PC-9 (cell line): ENCODE data around the gene WDFY3. TPM values are rescaled to one million over a fixed set of nuclear protein-coding genes. Genes with fewer than 3 reads are reported as not detected.

Experiments used
- BruUV-seq: library from RNA; stranded (reverse); fragments of 400-500 nt; replicated peaks from 2 replicates; lab custom pipeline; 2021; lab: Mats Ljungman, UMichigan
- CTCF ChIA-PET: fragments of 300-600 bp; sonication (Branson Sonifier 250); formaldehyde crosslinking; loops from one replicate; lab custom pipeline; 2022; ENCODE audit warnings: antibody characterized with exemption; lab: Charles Lee
- POLR2A ChIA-PET: fragments of 300-600 bp; sonication (Branson Sonifier 250); formaldehyde crosslinking; loops from one replicate; lab custom pipeline; 2022; ENCODE audit warnings: antibody characterized with exemption; ENCODE audit not compliant: unreplicated experiment; lab: Charles Lee
- DNase-seq, 2 experiments: peaks; one replicate each; pipeline versions ENCODE4 v3.0.0 to v3.0.0-alpha.2; 2015 to 2022; ENCODE audit warnings: mixed read lengths in 1 of 2
- H2AFZ ChIP-seq: fragments of 200-600 bp; sonication (generic); 2 replicates; pipeline ENCODE4 v1.8.1; 2017; ENCODE audit warnings: antibody characterized with exemption
- H3F3A ChIP-seq: fragments of 200-600 bp; sonication (generic); 2 replicates; pipeline ENCODE4 v1.8.1; 2017; ENCODE audit warnings: antibody characterized with exemption, mild to moderate bottlenecking, low read depth; ENCODE audit not compliant: insufficient read depth
- H3K27ac ChIP-seq: fragments of 200-600 bp; sonication (generic); 2 replicates; pipeline ENCODE4 v1.6.1; 2016; ENCODE audit warnings: mixed run types
- H3K27me3 ChIP-seq: fragments of 200-600 bp; sonication (generic); 2 replicates; pipeline ENCODE4 v1.6.1; 2016; ENCODE audit warnings: low read depth, mixed run types; ENCODE audit not compliant: insufficient read depth
- H3K36me3 ChIP-seq: fragments of 200-600 bp; sonication (generic); 2 replicates; pipeline ENCODE4 v1.6.1; 2016; ENCODE audit warnings: low read depth, mixed run types
- H3K4me1 ChIP-seq: fragments of 200-600 bp; sonication (generic); replicated peaks from 2 replicates; pipeline ENCODE4 v1.6.1; 2016; ENCODE audit warnings: mixed run types; ENCODE audit not compliant: insufficient read depth
- H3K4me2 ChIP-seq: fragments of 200-600 bp; sonication (generic); 2 replicates; pipeline ENCODE4 v1.6.1; 2017; ENCODE audit warnings: mixed run types
- H3K4me3 ChIP-seq: fragments of 200-600 bp; sonication (generic); 2 replicates; pipeline ENCODE4 v1.6.1; 2016; ENCODE audit warnings: mixed run types
- H3K79me2 ChIP-seq: fragments of 200-600 bp; sonication (generic); 2 replicates; pipeline ENCODE4 v1.6.1; 2017; ENCODE audit warnings: low read depth, mixed run types
- H3K9me2 ChIP-seq: fragments of 200-600 bp; sonication (generic); 2 replicates; pipeline ENCODE4 v1.8.1; 2017; ENCODE audit warnings: mild to moderate bottlenecking; ENCODE audit not compliant: insufficient read depth
- H3K9me3 ChIP-seq: fragments of 200-600 bp; sonication (generic); 2 replicates; pipeline ENCODE4 v1.8.1; 2016; ENCODE audit warnings: low read depth; ENCODE audit not compliant: insufficient read depth
- H4K20me1 ChIP-seq: fragments of 200-600 bp; sonication (generic); 2 replicates; pipeline ENCODE4 v1.8.1; 2017; ENCODE audit not compliant: insufficient read depth
- CTCF ChIP-seq: fragments of 200-600 bp; sonication (generic); conservative IDR thresholded peaks from 2 replicates; pipeline ENCODE4 v1.6.1; 2017; ENCODE audit warnings: mixed run types, antibody characterized with exemption, mild to moderate bottlenecking, moderate library complexity
- EZH2 ChIP-seq: fragments of 200-600 bp; sonication (generic); IDR thresholded peaks from 2 replicates; pipeline ENCODE4 v1.8.0; 2017; ENCODE audit warnings: antibody characterized with exemption, low read depth
- intact Hi-C: fragments of 100-400 bp; cut with micrococcal nuclease; formaldehyde crosslinking; loops from one replicate; pipeline ENCODE4 v1.10.0; 2022; ENCODE audit not compliant: unreplicated experiment
- total RNA-seq: library from RNA; stranded (reverse); gene quantifications from 2 replicates; pipeline ENCODE4 v1.2.3, GENCODE V29; 2021

WDFY3 gene
- total RNA-seq, 1 experiment from 2014 or later, result 35.4 TPM

- H3K27ac ChIP-seq, result no peak overlapping the region
- no peaks in the 10 kb centered on the region for H3K79me2 ChIP-seq
These were observed 328.4 kb downstream of the WDFY3 start for GRCh38 chr4:84638092-84638491.

GRCh38 chr4:84634961-84635360 lies 331.5 kb downstream of the WDFY3 start:
- no peak overlapping the region for H3K4me2 ChIP-seq
- H3F3A ChIP-seq, result no peaks in the 10 kb centered on the region; the same call in 1 of the 2 replicates
- H3K27ac ChIP-seq, result no peak overlapping the region
- DNase-seq, result peak in 1 of 2 experiments; percentile 35
- TF ChIP-seq EZH2, result no peak
- TF ChIP-seq CTCF, result no peak
- POLR2A ChIA-PET, result interaction anchor here (0.6 kb wide), 1 partner anchor 1734 kb away, joined by 6 read pairs; the partner anchor contains the start of gene THAP9
- no peaks in the 10 kb centered on the region for H4K20me1 ChIP-seq
- H3K4me3 ChIP-seq, result no peak overlapping the region
- BruUV-seq, result no TSS peak
- H3K36me3 ChIP-seq, result 0 out of 2 replicates have a peak, but pooled peaks cover 6% of the 10 kb centered on the region
- no peaks in the 10 kb centered on the region for H3K79me2 ChIP-seq
- no peaks in the 10 kb centered on the region for H3K9me3 ChIP-seq
- H2AFZ ChIP-seq, result no peak overlapping the region
- H3K9me2 ChIP-seq, result no peaks in the 10 kb centered on the region
- H3K4me1 ChIP-seq, result no peaks in the 10 kb centered on the region
- CTCF ChIA-PET, result no interaction called here
- intact Hi-C loops, result no loop called here
- H3K27me3 ChIP-seq, result no peaks in the 10 kb centered on the region

More at GRCh38 chr4:84638092-84638491, 328.4 kb downstream of the WDFY3 start:
- intact Hi-C loops, result no loop called here
- no peaks in the 10 kb centered on the region; the same call in 1 of the 2 replicates for H3F3A ChIP-seq
- no peaks in the 10 kb centered on the region for H3K4me1 ChIP-seq
- H3K4me3 ChIP-seq, result no peak overlapping the region
- no peak overlapping the region for H3K4me2 ChIP-seq
- BruUV-seq, result no TSS peak
- H3K36me3 ChIP-seq, result peaks cover 16% of the 10 kb centered on the region; the same call in 1 of the 2 replicates
- no peaks in the 10 kb centered on the region for H3K9me3 ChIP-seq
- H4K20me1 ChIP-seq, result no peaks in the 10 kb centered on the region
- ChIA-PET POLR2A (no interaction called here), CTCF (no interaction called here)
- H2AFZ ChIP-seq, result no peak overlapping the region
- H3K27me3 ChIP-seq, result no peaks in the 10 kb centered on the region
- no peak for DNase-seq
- no peaks in the 10 kb centered on the region for H3K9me2 ChIP-seq
- TF ChIP-seq CTCF (no peak), EZH2 (no peak)

- TF ChIP-seq CTCF, result no peak
- no peak for TF ChIP-seq EZH2
- Histone ChIP-seq H3K36me3 (0 out of 2 replicates have a peak, but pooled peaks cover 6% of the 10 kb centered on the region), H3K27ac (no peak overlapping the region), H3K79me2 (no peaks in the 10 kb centered on the region), H3K9me3 (no peaks in the 10 kb centered on the region), H3F3A (no peaks in the 10 kb centered on the region; the same call in 1 of the 2 replicates), H2AFZ (no peak overlapping the region), H3K4me3 (no peak overlapping the region), H4K20me1 (no peaks in the 10 kb centered on the region), H3K9me2 (no peaks in the 10 kb centered on the region; the same call in 1 of the 2 replicates), H3K4me1 (no peaks in the 10 kb centered on the region), H3K27me3 (no peaks in the 10 kb centered on the region), H3K4me2 (no peak overlapping the region)
- BruUV-seq, result no TSS peak
- intact Hi-C loops, result no loop called here
- DNase-seq, result no peak
- ChIA-PET CTCF (no interaction called here), POLR2A (no interaction called here)
These were observed 334.4 kb downstream of the WDFY3 start for GRCh38 chr4:84632092-84632491.
